HFF-Myc (cell line): Measurements from ENCODE around the gene KIF1B.
"Not testable (repeated sequence)": the region's sequence is repeated elsewhere in the genome, so short reads cannot be mapped to it uniquely, and the experiment has no call there.

Experiments
- DNase-seq: peaks from one replicate; pipeline ENCODE4 v3.0.0-alpha.2; 2011; ENCODE audit warnings: low read depth; ENCODE audit errors: extremely low read depth
- H3K4me3 ChIP-seq: replicated peaks from 2 replicates; pipeline ENCODE4 v1.5.1; 2011; ENCODE audit warnings: low read depth, mild to moderate bottlenecking, control low read depth, low read length
- TF ChIP-seq, protein P1 (sequence below): IDR thresholded peaks from 2 replicates; pipeline ENCODE4 v1.5.1; 2012; ENCODE audit warnings: mild to moderate bottlenecking, low read depth, low read length, control low read depth; ENCODE audit errors: missing control alignments

KIF1B gene

GRCh38 chr1:10399444-10399941, 189.1 kb downstream of the KIF1B start:
- TF ChIP-seq, protein P1, sequence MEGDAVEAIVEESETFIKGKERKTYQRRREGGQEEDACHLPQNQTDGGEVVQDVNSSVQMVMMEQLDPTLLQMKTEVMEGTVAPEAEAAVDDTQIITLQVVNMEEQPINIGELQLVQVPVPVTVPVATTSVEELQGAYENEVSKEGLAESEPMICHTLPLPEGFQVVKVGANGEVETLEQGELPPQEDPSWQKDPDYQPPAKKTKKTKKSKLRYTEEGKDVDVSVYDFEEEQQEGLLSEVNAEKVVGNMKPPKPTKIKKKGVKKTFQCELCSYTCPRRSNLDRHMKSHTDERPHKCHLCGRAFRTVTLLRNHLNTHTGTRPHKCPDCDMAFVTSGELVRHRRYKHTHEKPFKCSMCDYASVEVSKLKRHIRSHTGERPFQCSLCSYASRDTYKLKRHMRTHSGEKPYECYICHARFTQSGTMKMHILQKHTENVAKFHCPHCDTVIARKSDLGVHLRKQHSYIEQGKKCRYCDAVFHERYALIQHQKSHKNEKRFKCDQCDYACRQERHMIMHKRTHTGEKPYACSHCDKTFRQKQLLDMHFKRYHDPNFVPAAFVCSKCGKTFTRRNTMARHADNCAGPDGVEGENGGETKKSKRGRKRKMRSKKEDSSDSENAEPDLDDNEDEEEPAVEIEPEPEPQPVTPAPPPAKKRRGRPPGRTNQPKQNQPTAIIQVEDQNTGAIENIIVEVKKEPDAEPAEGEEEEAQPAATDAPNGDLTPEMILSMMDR, result no peak
- H3K4me3 ChIP-seq, result peak overlapping the region; percentile 85
- no peak for DNase-seq

GRCh38 chr1:10400013-10400412, 189.6 kb downstream of the KIF1B start:
- H3K4me3 ChIP-seq, result peak overlapping the region; percentile 85
- no peak for DNase-seq
- TF ChIP-seq, protein P1, result no peak

GRCh38 chr1:10401281-10401680, 190.9 kb downstream of the KIF1B start:
- TF ChIP-seq, protein P1, result no peak
- no peak for DNase-seq
- H3K4me3 ChIP-seq, result no peak overlapping the region

GRCh38 chr1:10402729-10403274, 192.4 kb downstream of the KIF1B start:
- no peak for DNase-seq
- H3K4me3 ChIP-seq, result no peak overlapping the region
- TF ChIP-seq, protein P1, result no peak

GRCh38 chr1:10407201-10407600, 196.8 kb downstream of the KIF1B start:
- H3K4me3 ChIP-seq, result no peak overlapping the region
- TF ChIP-seq, protein P1, result no peak
- DNase-seq, result no peak

- TF ChIP-seq, protein P1, result no peak
- no peak for DNase-seq
- H3K4me3 ChIP-seq, result no peak overlapping the region
These were observed 205.0 kb downstream of the KIF1B start for GRCh38 chr1:10415211-10415930.

- DNase-seq, H3K4me3 ChIP-seq: not testable (repeated sequence)
These were observed 205.6 kb downstream of the KIF1B start for GRCh38 chr1:10415967-10416366.

- not testable (repeated sequence) for DNase-seq, H3K4me3 ChIP-seq
These were observed 208.4 kb downstream of the KIF1B start for GRCh38 chr1:10418741-10419140.
